ENCODE results near the gene CAPN13.

DNA sequence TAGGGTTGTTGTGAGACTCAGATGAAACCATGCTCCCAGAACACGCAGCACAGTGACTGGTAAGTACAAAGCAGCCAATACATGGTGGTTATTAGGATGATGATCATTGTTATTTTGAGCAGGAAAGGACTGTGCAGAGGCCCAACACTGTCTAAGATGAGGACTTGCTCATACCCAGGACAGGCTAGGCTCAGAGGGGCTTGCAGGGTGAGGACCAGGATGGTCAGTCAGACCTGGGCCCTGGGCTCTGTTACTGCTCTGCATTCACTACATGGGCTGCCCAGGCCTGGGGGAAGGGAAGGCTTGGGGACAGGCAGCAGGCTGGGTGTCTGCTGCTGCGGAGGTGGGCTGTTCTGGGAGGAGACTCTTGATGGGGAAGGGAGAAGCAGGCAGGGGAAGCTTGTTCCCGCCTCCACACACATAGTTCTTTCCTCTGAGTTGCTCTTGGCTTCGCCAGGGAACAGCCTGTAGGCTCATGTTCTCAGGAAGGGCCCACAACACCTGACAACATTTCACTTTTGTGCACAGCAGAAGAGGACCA is 17.5 kb downstream of the CAPN13 start:
- no peak for TF ChIP-seq CTCF (IDR thresholded peaks at IDR 0.05)
- TF ChIP-seq POLR2A (IDR thresholded peaks at IDR 0.05): no peak

Data from Peyer's patch (tissue), 4 donors.